IMR-90 (cell line): ENCODE measurements around the gene DUSP28. TPM values are rescaled to one million over a fixed set of nuclear protein-coding genes. Genes with fewer than 3 reads are reported as not detected.

ENCODE experiments used
- ATAC-seq: fragments of 200-7000 bp; cut with Tn5 transposase; 2 replicates; pipeline ENCODE4 v1.9.1; 2020; ENCODE audit warnings: low read depth, mild to moderate bottlenecking, moderate library complexity
- BruUV-seq: library from RNA; stranded (reverse); fragments of 400-500 nt; replicated peaks from 2 replicates; lab custom pipeline; 2021; lab: Mats Ljungman, UMichigan
- CTCF ChIA-PET: fragments of 300-600 bp; formaldehyde crosslinking; extraction: SDS; loops from one replicate; lab custom pipeline; 2021; ENCODE audit warnings: antibody characterized with exemption; lab: Yijun Ruan, JAX
- POLR2A ChIA-PET: fragments of 300-600 bp; sonication (Branson Sonifier 250); formaldehyde crosslinking; loops from one replicate; lab custom pipeline; 2022; ENCODE audit warnings: antibody characterized with exemption; ENCODE audit not compliant: unreplicated experiment; lab: Charles Lee
- DNase-seq: peaks from one replicate; pipeline ENCODE4 v3.0.0; 2013
- H2AFZ ChIP-seq: replicated peaks from 2 replicates; pipeline ENCODE3; 2013; ENCODE audit warnings: low read length, mild to moderate bottlenecking; ENCODE audit not compliant: poor library complexity
- H2AK5ac ChIP-seq: 2 replicates; pipeline ENCODE4 v1.6.1; 2013; ENCODE audit warnings: low read depth, low read length, inconsistent platforms
- H2AK9ac ChIP-seq: replicated peaks from 2 replicates; pipeline ENCODE3; 2013; ENCODE audit warnings: mild to moderate bottlenecking, low read depth, low read length, moderate library complexity; ENCODE audit not compliant: poor library complexity
- H2BK120ac ChIP-seq: 2 replicates; pipeline ENCODE4 v1.6.1; 2013; ENCODE audit warnings: low read depth, low read length, inconsistent platforms
- H2BK15ac ChIP-seq: 3 replicates; pipeline ENCODE4 v1.6.1; 2013; ENCODE audit warnings: low read depth, low read length, inconsistent platforms
- H2BK20ac ChIP-seq: 2 replicates; pipeline ENCODE4 v1.6.1; 2013; ENCODE audit warnings: low read depth, mild to moderate bottlenecking, inconsistent platforms, low read length, moderate library complexity
- H2BK5ac ChIP-seq: 2 replicates; pipeline ENCODE4 v1.6.1; 2013; ENCODE audit warnings: mild to moderate bottlenecking, low read depth, low read length, inconsistent platforms; ENCODE audit not compliant: poor library complexity, severe bottlenecking
- H3K14ac ChIP-seq: replicated peaks from 2 replicates; pipeline ENCODE4 v1.6.1; 2013; ENCODE audit warnings: low read depth, low read length, inconsistent platforms
- H3K18ac ChIP-seq: 2 replicates; pipeline ENCODE4 v1.6.1; 2013; ENCODE audit warnings: low read depth, low read length, control low read depth
- H3K23ac ChIP-seq: 2 replicates; pipeline ENCODE4 v1.6.1; 2013; ENCODE audit warnings: low read depth, low read length, inconsistent platforms
- H3K27ac ChIP-seq: 2 replicates; pipeline ENCODE4 v1.5.1; 2013; ENCODE audit warnings: mild to moderate bottlenecking, control low read depth, low read length; ENCODE audit not compliant: insufficient read depth
- H3K27me3 ChIP-seq: 2 replicates; pipeline ENCODE4 v1.6.1; 2013; ENCODE audit warnings: low read length; ENCODE audit not compliant: control insufficient read depth, insufficient read depth
- H3K36me3 ChIP-seq: 2 replicates; pipeline ENCODE4 v1.6.1; 2013; ENCODE audit warnings: low read length, mixed read lengths; ENCODE audit not compliant: control insufficient read depth, insufficient read depth
- H3K4ac ChIP-seq: 2 replicates; pipeline ENCODE4 v1.6.1; 2013; ENCODE audit warnings: low read depth, low read length, inconsistent platforms
- H3K4me1 ChIP-seq: 2 replicates; pipeline ENCODE4 v1.6.1; 2013; ENCODE audit warnings: low read length, mixed read lengths; ENCODE audit not compliant: control insufficient read depth, insufficient read depth
- H3K4me2 ChIP-seq: 2 replicates; pipeline ENCODE4 v1.6.1; 2013; ENCODE audit warnings: low read depth, mild to moderate bottlenecking, control low read depth, low read length, moderate library complexity
- H3K4me3 ChIP-seq: 2 replicates; pipeline ENCODE4 v1.5.1; 2013; ENCODE audit warnings: low read depth, mild to moderate bottlenecking, control low read depth, low read length, moderate library complexity; ENCODE audit not compliant: insufficient read depth
- H3K56ac ChIP-seq: 2 replicates; pipeline ENCODE4 v1.6.1; 2013; ENCODE audit warnings: low read length, inconsistent platforms; ENCODE audit not compliant: insufficient read depth; ENCODE audit errors: extremely low read depth
- H3K79me1 ChIP-seq, 2 experiments: 2 replicates each; pipeline ENCODE4 v1.6.1; 2013; ENCODE audit warnings: low read length in 2 of 2, inconsistent platforms in 1 of 2, low read depth in 1 of 2
- H3K9ac ChIP-seq: 2 replicates; pipeline ENCODE4 v1.6.1; 2013; ENCODE audit warnings: low read depth, low read length, control low read depth
- H3K9me1 ChIP-seq: 2 replicates; pipeline ENCODE4 v1.6.1; 2013; ENCODE audit warnings: low read length, inconsistent platforms; ENCODE audit not compliant: insufficient read depth
- H3K9me3 ChIP-seq: 2 replicates; pipeline ENCODE4 v1.6.1; 2013; ENCODE audit warnings: low read length; ENCODE audit not compliant: control insufficient read depth, insufficient read depth
- H4K20me1 ChIP-seq: 2 replicates; pipeline ENCODE4 v1.6.1; 2013; ENCODE audit warnings: low read length, inconsistent platforms; ENCODE audit not compliant: insufficient read depth
- H4K5ac ChIP-seq: 2 replicates; pipeline ENCODE4 v1.6.1; 2013; ENCODE audit warnings: mild to moderate bottlenecking, low read depth, low read length, control low read depth
- H4K8ac ChIP-seq, 2 experiments: 2 replicates each; pipeline ENCODE4 v1.6.1; 2013; ENCODE audit warnings: low read depth in 2 of 2, low read length in 2 of 2, control low read depth in 1 of 2, inconsistent platforms in 1 of 2
- H4K91ac ChIP-seq: 2 replicates; pipeline ENCODE4 v1.6.1; 2013; ENCODE audit warnings: low read depth, low read length, inconsistent platforms; ENCODE audit not compliant: insufficient read depth
- BHLHE40 ChIP-seq: fragments of 150-350 bp; IDR thresholded peaks from 2 replicates; pipeline ENCODE4 v1.6.1; 2016; ENCODE audit warnings: mild to moderate bottlenecking, low read depth, low read length
- CHD1 ChIP-seq: IDR thresholded peaks from 2 replicates; pipeline ENCODE4 v1.6.1; 2012; ENCODE audit warnings: low read depth, low read length, improper control_type of control experiment
- CTCF ChIP-seq: conservative IDR thresholded peaks from 2 replicates; pipeline ENCODE4 v1.5.1; 2012; ENCODE audit warnings: mild to moderate bottlenecking, low read depth, low read length, improper control_type of control experiment
- ELK1 ChIP-seq: fragments of 150-350 bp; IDR thresholded peaks from 2 replicates; pipeline ENCODE4 v1.6.1; 2016; ENCODE audit warnings: low read depth, mild to moderate bottlenecking, low read length, moderate library complexity, borderline replicate concordance
- MXI1 ChIP-seq: IDR thresholded peaks from 2 replicates; pipeline ENCODE4 v1.6.1; 2012; ENCODE audit warnings: low read depth, mild to moderate bottlenecking, low read length, moderate library complexity, borderline replicate concordance
- NFE2L2 ChIP-seq: fragments of 150-350 bp; IDR thresholded peaks from 2 replicates; pipeline ENCODE4 v1.6.1; 2016; ENCODE audit warnings: low read depth, mild to moderate bottlenecking, low read length
- POLR2A ChIP-seq: IDR thresholded peaks from 2 replicates; pipeline ENCODE4 v1.6.1; 2012; ENCODE audit warnings: mild to moderate bottlenecking, low read depth, low read length
- RAD21 ChIP-seq: IDR thresholded peaks from 2 replicates; pipeline ENCODE4 v1.6.1; 2012; ENCODE audit warnings: low read length, improper control_type of control experiment
- RCOR1 ChIP-seq: IDR thresholded peaks from 2 replicates; pipeline ENCODE4 v1.6.1; 2012; ENCODE audit warnings: mild to moderate bottlenecking, low read length, improper control_type of control experiment; ENCODE audit not compliant: insufficient replicate concordance
- RFX5 ChIP-seq: IDR thresholded peaks from 2 replicates; pipeline ENCODE4 v1.8.0; 2012; ENCODE audit warnings: low read depth, mild to moderate bottlenecking, low read length, moderate library complexity
- SMC3 ChIP-seq: fragments of 150-350 bp; IDR thresholded peaks from 2 replicates; pipeline ENCODE4 v1.6.1; 2016; ENCODE audit warnings: low read depth, mild to moderate bottlenecking, antibody characterized with exemption, low read length, moderate library complexity
- USF2 ChIP-seq: fragments of 150-350 bp; IDR thresholded peaks from 2 replicates; pipeline ENCODE4 v1.6.1; 2017; ENCODE audit warnings: mild to moderate bottlenecking, antibody characterized with exemption, low read length, low read depth
- WGBS, 2 experiments: methylation state at CpG; one replicate each; pipeline versions ENCODE4 v1.1.5 to v1.1.7; 2013; ENCODE audit warnings: missing lambda C conversion rate in 2 of 2; ENCODE audit not compliant: insufficient read length in 1 of 2; ENCODE audit errors: extremely low coverage in 2 of 2; 5-methylcytosine and 5-hydroxymethylcytosine counted together
- dilution Hi-C: fragments of 300-500 bp; cut with HindIII; formaldehyde crosslinking; loops from one replicate; pipeline ENCODE4 v1.14.3; 2018; ENCODE audit warnings: low sequenced_read_pairs; ENCODE audit not compliant: unreplicated experiment
- in situ Hi-C: fragments of 300-500 bp; cut with MboI; formaldehyde crosslinking; loops from 3 replicates; pipeline ENCODE4 v1.14.3; 2019; ENCODE audit warnings: low sequenced_read_pairs, inconsistent platforms, mixed read lengths
- intact Hi-C: fragments of 100-400 bp; cut with micrococcal nuclease; formaldehyde crosslinking; loops from 2 replicates; pipeline ENCODE4 v1.10.0; 2022
- polyA plus RNA-seq, 3 experiments: library from polyadenylated mRNA; depleted of rRNA; stranded (reverse); fragments of >200 nt; gene quantifications; 2 replicates each; pipeline ENCODE4 v1.2.3, GENCODE V29; 2012; ENCODE audit warnings: low replicate concordance in 1 of 3
- total RNA-seq: library from RNA; depleted of rRNA; stranded (reverse); fragments of >200 nt; gene quantifications from 2 replicates; pipeline ENCODE4 v1.2.3, GENCODE V29; 2012

DUSP28 gene
- total and polyA plus RNA-seq, 2 of the 4 experiments (the other 2 are of a cell fraction), result 1.1 to 3.3 TPM

GRCh38 chr2:240513549-240514287 is 46.4 kb upstream of the DUSP28 start (continued):
- TF ChIP-seq SMC3, result peak; percentile 94
- TF ChIP-seq RAD21, result peak; percentile 93

- no peak overlapping the region for H2AK9ac ChIP-seq
- H2BK20ac ChIP-seq, result no peak overlapping the region
- H2AK5ac ChIP-seq, result no peak overlapping the region
- H3K27ac ChIP-seq, result no peak overlapping the region
- no peak overlapping the region for H2BK5ac ChIP-seq
- H2AFZ ChIP-seq, result no peak overlapping the region
- no CpG with 5 or more reads among the region's 2 CpGs for WGBS, 2 experiments
- no peaks in the 10 kb centered on the region for H3K79me1 ChIP-seq
- DNase-seq (no peak), ATAC-seq (no peak)
- ChIA-PET CTCF (interaction anchor here (0.7 to 1.1 kb wide), 4 partner anchors 10 to 363 kb away, joined by 3 to 7 read pairs (median 5); no protein-coding TSS in a partner anchor), POLR2A (interaction anchor here (0.6 kb wide), 1 partner anchor 72 kb away, joined by 3 read pairs; the partner anchor contains the start of gene CAPN10)
- no peaks in the 10 kb centered on the region for H3K9me3 ChIP-seq
- H3K4me1 ChIP-seq, result peaks cover 1% of the 10 kb centered on the region; the same call in 1 of the 2 replicates
- 0 out of 2 replicates have a peak, but pooled peaks cover 3% of the 10 kb centered on the region for H4K20me1 ChIP-seq
- no peaks in the 10 kb centered on the region for H3K9me1 ChIP-seq
- no peak overlapping the region for H3K4me3 ChIP-seq
- no peak overlapping the region for H2BK120ac ChIP-seq
- H3K18ac ChIP-seq, result no peak overlapping the region
- H2BK15ac ChIP-seq, result no peak overlapping the region
- no peak overlapping the region for H4K91ac ChIP-seq
- H3K4me2 ChIP-seq, result no peak overlapping the region
- in situ Hi-C loops (loop anchor here (5.0 kb wide), 1 partner anchor 193 kb away; no protein-coding TSS in a partner anchor), intact Hi-C loops (loop anchor here (1.0 to 5.0 kb wide), 2 partner anchors 188 to 326 kb away; no protein-coding TSS in a partner anchor), dilution Hi-C loops (no loop called here)
- H3K9ac ChIP-seq, result no peak overlapping the region
- no peak overlapping the region for H3K23ac ChIP-seq
- H3K36me3 ChIP-seq, result no peaks in the 10 kb centered on the region
- H3K27me3 ChIP-seq, result no peaks in the 10 kb centered on the region
- H3K14ac ChIP-seq, result no peak overlapping the region
- H3K56ac ChIP-seq, result no peak overlapping the region
- no peak overlapping the region for H3K4ac ChIP-seq
- no peak overlapping the region for H4K5ac ChIP-seq
- no TSS peak for BruUV-seq
- no peak overlapping the region; a peak in 1 of 4 replicates for H4K8ac ChIP-seq
- TF ChIP-seq ELK1 (no peak), NFE2L2 (no peak), SMC3 (no peak), CTCF (no peak), USF2 (no peak), RCOR1 (no peak), BHLHE40 (no peak), RAD21 (no peak), POLR2A (no peak), RFX5 (no peak), CHD1 (no peak), MXI1 (no peak)
These were observed 45.5 kb upstream of the DUSP28 start for GRCh38 chr2:240514631-240515030.
